ENCODE results near the gene ANO9.

Gene ANO9

DNA sequence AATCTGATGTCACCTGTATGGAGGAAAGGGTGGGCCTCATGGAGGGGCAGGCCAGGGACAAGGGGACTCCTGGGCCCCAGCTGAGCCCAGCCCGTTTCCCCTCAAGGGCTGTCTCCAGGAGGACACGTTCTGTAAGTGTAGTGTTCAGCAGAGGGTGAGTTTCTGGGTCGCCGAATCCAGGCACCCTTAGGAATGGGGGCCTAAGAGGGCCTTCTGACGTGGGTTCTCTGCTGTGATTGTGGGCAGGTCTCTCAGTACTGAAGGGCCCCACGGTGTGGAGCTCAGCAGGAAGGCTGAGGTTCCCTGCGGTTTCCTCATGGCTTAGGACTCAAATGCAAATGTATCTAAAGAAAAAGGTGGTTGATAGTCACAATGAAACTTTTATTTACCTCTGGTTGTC lies 14.7 kb upstream of the ANO9 start:
- no peaks in the 10 kb centered on the region for H3K27me3 Mint-ChIP-seq (ENCODE audit: low read depth)
- peaks cover 27% of the 10 kb centered on the region for H3K36me3 Mint-ChIP-seq (ENCODE audit: low read depth)
- H3K4me1 Mint-ChIP-seq, result peaks cover 14% of the 10 kb centered on the region
- TF ChIP-seq, protein P1, sequence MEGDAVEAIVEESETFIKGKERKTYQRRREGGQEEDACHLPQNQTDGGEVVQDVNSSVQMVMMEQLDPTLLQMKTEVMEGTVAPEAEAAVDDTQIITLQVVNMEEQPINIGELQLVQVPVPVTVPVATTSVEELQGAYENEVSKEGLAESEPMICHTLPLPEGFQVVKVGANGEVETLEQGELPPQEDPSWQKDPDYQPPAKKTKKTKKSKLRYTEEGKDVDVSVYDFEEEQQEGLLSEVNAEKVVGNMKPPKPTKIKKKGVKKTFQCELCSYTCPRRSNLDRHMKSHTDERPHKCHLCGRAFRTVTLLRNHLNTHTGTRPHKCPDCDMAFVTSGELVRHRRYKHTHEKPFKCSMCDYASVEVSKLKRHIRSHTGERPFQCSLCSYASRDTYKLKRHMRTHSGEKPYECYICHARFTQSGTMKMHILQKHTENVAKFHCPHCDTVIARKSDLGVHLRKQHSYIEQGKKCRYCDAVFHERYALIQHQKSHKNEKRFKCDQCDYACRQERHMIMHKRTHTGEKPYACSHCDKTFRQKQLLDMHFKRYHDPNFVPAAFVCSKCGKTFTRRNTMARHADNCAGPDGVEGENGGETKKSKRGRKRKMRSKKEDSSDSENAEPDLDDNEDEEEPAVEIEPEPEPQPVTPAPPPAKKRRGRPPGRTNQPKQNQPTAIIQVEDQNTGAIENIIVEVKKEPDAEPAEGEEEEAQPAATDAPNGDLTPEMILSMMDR (IDR thresholded peaks at IDR 0.05; ENCODE audit: unreplicated experiment in 3 of 3), result no peak
- H3K4me3 Mint-ChIP-seq, result no peak overlapping the region
- H3K27ac Mint-ChIP-seq, result no peak overlapping the region
- no peaks in the 10 kb centered on the region for H3K9me3 Mint-ChIP-seq

DNA sequence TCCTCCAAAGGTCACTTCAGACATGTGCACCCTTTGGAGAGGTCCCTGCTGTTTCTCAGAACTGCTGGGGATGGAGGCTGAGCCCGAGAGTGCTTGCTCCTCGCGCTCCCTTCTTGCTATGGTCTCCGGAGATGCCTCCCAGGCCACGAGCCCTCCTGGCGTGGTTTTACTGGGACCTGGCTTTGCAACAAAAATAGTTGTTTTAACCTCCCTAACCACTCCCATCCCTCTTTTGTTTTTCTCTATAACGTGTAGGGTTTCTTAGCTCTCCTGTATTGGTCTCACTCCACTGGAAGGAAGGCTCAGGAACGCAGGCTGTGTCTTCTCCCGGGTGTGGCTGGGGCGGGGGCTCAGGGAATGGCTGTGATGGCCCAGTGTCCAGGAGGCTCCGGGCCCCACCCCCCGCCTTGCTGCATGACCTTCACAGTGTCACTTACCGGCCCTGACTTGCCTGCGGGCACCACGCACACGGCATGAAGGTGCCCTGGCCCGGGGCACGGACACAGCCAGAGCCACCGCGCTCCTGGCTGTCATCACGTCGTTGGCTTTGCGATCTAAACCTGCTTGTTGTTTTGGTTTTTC lies 13.8 kb upstream of the ANO9 start:
- Mint-ChIP-seq H3K4me1 (peaks cover 23% of the 10 kb centered on the region), H3K27ac (peak overlapping the region in 2 of 3 experiments; percentile 13 to 53)

DNA sequence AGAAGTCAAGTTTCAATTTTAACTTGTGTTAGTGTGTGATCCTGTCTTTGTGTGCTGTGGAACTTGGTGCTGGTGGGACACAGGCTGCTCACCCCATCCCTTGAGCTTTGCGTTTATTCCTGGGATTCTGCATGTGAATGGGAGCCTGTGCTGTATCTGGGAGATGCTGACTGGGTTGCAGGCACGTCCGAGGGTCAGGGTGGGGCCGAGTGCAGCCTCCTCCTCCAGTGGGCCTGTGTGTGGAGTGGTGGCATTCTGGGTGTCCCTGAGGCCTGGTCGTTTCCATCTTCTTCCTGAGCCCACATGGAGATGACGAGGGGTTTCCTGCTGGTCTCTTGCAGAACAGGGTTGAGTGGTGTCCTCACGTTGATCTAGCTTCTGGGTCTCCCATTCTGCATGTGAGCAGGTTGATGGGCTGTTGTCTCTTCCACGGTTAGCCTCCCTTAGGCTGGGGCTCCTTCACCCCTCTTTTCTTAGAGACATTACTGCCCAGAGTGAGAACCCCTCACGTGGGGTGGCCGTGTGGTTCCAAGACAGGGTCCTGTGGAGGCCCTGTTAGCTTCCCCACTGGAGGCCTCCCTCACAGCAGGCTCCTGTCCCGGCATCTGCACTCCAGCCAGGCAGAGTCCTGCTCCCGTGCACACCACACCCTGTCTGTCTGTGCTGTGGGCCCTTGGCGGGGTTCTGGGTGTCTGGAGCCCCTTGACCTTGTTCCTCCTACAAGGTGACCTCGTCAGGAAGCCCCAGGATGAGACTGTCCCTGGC lies 13.2 kb upstream of the ANO9 start:
- H3K4me3 Mint-ChIP-seq, result peak overlapping the region in 2 of 3 experiments; percentile 64 to 70
- peak overlapping the region in 1 of 3 experiments; percentile 53 for H3K27ac Mint-ChIP-seq
- peaks cover 23% of the 10 kb centered on the region for H3K4me1 Mint-ChIP-seq
- peaks cover 27% of the 10 kb centered on the region for H3K36me3 Mint-ChIP-seq (ENCODE audit: low read depth)
- no peaks in the 10 kb centered on the region for H3K9me3 Mint-ChIP-seq
- TF ChIP-seq, protein P1 (IDR thresholded peaks at IDR 0.05; ENCODE audit: unreplicated experiment in 3 of 3), result no peak
- no peaks in the 10 kb centered on the region for H3K27me3 Mint-ChIP-seq (ENCODE audit: low read depth)

More for the DNA sequence above, 13.8 kb upstream of the ANO9 start:
- Mint-ChIP-seq H3K4me3 (peak overlapping the region; percentile 27 to 73 (median 70)), H3K9me3 (no peaks in the 10 kb centered on the region), H3K27me3 (ENCODE audit: low read depth) (no peaks in the 10 kb centered on the region), H3K36me3 (ENCODE audit: low read depth) (peaks cover 27% of the 10 kb centered on the region)
- TF ChIP-seq, protein P1 (IDR thresholded peaks at IDR 0.05; ENCODE audit: unreplicated experiment in 3 of 3), result no peak

DNA sequence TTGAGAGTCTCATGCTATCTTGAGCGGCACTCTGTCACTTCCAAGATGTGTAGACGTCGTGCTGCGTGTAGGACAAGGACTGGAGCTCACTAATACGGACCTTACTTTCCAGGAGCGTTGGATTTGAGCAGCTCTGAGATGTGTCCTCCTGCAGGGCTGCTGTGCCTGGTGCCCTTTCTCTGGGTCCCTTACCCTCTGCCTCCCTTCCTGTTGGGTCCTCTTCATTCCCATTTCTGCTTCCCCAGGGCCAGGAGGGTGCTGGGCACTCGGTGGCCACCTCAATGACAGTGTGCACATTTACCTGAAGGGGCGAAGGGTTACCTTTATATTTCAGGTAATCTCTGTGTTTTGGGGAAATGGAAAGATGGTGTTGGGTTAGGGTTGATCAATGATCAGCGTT lies 12.2 kb upstream of the ANO9 start:
- Mint-ChIP-seq H3K4me3 (peak overlapping the region in 1 of 3 experiments; percentile 34), H3K27ac (no peak overlapping the region), H3K9me3 (no peaks in the 10 kb centered on the region), H3K4me1 (peaks cover 23% of the 10 kb centered on the region), H3K27me3 (ENCODE audit: low read depth) (no peaks in the 10 kb centered on the region), H3K36me3 (ENCODE audit: low read depth) (peaks cover 27% of the 10 kb centered on the region)
- TF ChIP-seq, protein P1 (IDR thresholded peaks at IDR 0.05; ENCODE audit: unreplicated experiment in 3 of 3), result no peak

DNA sequence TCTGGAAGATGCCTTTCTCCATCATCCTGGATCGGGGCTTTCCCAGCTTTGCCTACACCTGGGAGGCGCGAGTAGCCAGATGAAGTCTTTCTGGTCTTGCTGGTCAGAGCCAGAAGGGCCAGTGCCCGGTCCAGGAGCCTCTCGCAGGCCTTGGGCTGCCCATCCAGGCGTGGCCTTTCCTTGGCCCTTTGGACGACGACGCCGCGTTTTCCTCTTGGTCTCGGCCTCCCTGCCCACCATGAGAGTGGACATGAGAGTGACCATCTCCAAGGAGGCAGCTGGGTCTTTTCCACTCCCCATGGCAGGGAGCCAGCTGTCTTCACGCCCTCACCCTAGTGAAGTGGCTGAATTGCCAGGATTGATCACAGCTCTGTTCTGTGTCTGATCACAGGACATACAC lies 11.8 kb upstream of the ANO9 start:
- Mint-ChIP-seq H3K9me3 (no peaks in the 10 kb centered on the region), H3K27me3 (ENCODE audit: low read depth) (no peaks in the 10 kb centered on the region), H3K36me3 (ENCODE audit: low read depth) (peaks cover 27% of the 10 kb centered on the region), H3K27ac (no peak overlapping the region), H3K4me1 (peaks cover 27% of the 10 kb centered on the region), H3K4me3 (peak overlapping the region in 1 of 3 experiments; percentile 77)
- TF ChIP-seq, protein P1 (IDR thresholded peaks at IDR 0.05; ENCODE audit: unreplicated experiment in 3 of 3), result no peak
